ENCODE measurements around the gene SUSD1. TPM values are rescaled to one million over a fixed set of nuclear protein-coding genes. Genes with fewer than 3 reads are reported as not detected.

SUSD1 gene
- total and polyA plus RNA-seq, 2 of the 13 experiments (the other 11 are each of a cell fraction or from before 2014, with no cell fraction given), result 25.9 to 32.3 TPM

DNA sequence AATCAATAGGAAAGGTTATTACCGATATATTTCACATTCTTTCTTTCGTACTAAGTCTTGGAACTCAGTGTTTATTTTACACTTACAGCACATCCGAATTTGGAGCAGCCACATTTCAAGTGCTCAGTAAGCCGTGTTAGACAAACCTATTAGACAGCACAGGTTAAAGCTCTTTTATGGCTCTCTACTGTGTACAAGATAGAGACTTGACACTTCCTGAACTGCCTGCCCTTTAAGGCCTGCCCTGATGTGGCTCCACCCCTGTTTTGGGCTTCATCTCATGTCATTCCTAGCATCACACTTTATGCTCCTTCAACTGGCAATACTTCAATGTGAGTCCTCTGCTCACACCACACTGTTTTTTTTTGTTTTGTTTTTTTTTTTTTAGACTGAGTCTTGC lies 23.5 kb upstream of the SUSD1 start (continued):
- TF ChIP-seq, protein P1, sequence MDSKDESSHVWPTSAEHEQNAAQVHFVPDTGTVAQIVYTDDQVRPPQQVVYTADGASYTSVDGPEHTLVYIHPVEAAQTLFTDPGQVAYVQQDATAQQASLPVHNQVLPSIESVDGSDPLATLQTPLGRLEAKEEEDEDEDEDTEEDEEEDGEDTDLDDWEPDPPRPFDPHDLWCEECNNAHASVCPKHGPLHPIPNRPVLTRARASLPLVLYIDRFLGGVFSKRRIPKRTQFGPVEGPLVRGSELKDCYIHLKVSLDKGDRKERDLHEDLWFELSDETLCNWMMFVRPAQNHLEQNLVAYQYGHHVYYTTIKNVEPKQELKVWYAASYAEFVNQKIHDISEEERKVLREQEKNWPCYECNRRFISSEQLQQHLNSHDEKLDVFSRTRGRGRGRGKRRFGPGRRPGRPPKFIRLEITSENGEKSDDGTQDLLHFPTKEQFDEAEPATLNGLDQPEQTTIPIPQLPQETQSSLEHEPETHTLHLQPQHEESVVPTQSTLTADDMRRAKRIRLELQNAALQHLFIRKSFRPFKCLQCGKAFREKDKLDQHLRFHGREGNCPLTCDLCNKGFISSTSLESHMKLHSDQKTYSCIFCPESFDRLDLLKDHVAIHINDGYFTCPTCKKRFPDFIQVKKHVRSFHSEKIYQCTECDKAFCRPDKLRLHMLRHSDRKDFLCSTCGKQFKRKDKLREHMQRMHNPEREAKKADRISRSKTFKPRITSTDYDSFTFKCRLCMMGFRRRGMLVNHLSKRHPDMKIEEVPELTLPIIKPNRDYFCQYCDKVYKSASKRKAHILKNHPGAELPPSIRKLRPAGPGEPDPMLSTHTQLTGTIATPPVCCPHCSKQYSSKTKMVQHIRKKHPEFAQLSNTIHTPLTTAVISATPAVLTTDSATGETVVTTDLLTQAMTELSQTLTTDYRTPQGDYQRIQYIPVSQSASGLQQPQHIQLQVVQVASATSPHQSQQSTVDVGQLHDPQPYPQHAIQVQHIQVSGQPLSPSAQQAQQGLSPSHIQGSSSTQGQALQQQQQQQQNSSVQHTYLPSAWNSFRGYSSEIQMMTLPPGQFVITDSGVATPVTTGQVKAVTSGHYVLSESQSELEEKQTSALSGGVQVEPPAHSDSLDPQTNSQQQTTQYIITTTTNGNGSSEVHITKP (CRISPR knock-in tag; IDR thresholded peaks at IDR 0.05; ENCODE audit: low read depth), result no peak
- TF ChIP-seq, protein P2, sequence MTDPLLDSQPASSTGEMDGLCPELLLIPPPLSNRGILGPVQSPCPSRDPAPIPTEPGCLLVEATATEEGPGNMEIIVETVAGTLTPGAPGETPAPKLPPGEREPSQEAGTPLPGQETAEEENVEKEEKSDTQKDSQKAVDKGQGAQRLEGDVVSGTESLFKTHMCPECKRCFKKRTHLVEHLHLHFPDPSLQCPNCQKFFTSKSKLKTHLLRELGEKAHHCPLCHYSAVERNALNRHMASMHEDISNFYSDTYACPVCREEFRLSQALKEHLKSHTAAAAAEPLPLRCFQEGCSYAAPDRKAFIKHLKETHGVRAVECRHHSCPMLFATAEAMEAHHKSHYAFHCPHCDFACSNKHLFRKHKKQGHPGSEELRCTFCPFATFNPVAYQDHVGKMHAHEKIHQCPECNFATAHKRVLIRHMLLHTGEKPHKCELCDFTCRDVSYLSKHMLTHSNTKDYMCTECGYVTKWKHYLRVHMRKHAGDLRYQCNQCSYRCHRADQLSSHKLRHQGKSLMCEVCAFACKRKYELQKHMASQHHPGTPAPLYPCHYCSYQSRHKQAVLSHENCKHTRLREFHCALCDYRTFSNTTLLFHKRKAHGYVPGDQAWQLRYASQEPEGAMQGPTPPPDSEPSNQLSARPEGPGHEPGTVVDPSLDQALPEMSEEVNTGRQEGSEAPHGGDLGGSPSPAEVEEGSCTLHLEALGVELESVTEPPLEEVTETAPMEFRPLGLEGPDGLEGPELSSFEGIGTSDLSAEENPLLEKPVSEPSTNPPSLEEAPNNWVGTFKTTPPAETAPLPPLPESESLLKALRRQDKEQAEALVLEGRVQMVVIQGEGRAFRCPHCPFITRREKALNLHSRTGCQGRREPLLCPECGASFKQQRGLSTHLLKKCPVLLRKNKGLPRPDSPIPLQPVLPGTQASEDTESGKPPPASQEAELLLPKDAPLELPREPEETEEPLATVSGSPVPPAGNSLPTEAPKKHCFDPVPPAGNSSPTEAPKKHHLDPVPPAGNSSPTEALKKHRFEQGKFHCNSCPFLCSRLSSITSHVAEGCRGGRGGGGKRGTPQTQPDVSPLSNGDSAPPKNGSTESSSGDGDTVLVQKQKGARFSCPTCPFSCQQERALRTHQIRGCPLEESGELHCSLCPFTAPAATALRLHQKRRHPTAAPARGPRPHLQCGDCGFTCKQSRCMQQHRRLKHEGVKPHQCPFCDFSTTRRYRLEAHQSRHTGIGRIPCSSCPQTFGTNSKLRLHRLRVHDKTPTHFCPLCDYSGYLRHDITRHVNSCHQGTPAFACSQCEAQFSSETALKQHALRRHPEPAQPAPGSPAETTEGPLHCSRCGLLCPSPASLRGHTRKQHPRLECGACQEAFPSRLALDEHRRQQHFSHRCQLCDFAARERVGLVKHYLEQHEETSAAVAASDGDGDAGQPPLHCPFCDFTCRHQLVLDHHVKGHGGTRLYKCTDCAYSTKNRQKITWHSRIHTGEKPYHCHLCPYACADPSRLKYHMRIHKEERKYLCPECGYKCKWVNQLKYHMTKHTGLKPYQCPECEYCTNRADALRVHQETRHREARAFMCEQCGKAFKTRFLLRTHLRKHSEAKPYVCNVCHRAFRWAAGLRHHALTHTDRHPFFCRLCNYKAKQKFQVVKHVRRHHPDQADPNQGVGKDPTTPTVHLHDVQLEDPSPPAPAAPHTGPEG (CRISPR knock-in tag; IDR thresholded peaks at IDR 0.05), result no peak
- TF ChIP-seq, protein P3, sequence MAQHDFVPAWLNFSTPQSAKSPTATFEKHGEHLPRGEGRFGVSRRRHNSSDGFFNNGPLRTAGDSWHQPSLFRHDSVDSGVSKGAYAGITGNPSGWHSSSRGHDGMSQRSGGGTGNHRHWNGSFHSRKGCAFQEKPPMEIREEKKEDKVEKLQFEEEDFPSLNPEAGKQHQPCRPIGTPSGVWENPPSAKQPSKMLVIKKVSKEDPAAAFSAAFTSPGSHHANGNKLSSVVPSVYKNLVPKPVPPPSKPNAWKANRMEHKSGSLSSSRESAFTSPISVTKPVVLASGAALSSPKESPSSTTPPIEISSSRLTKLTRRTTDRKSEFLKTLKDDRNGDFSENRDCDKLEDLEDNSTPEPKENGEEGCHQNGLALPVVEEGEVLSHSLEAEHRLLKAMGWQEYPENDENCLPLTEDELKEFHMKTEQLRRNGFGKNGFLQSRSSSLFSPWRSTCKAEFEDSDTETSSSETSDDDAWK (CRISPR knock-in tag; IDR thresholded peaks at IDR 0.05), result no peak
- no peak for TF ChIP-seq REL (CRISPR knock-in tag; conservative IDR thresholded peaks at IDR 0.05)
- TF ChIP-seq CBFB (CRISPR knock-in tag; IDR thresholded peaks at IDR 0.05), result no peak
- TF ChIP-seq ZNF747 (CRISPR knock-in tag; IDR thresholded peaks at IDR 0.05; ENCODE audit: borderline replicate concordance), result no peak

All from HepG2 (cell line).